Caki2 (cell line): ENCODE measurements around the gene NVL. TPM values are rescaled to one million over a fixed set of nuclear protein-coding genes. Genes with fewer than 3 reads are reported as not detected.
"Not testable (repeated sequence)": the region's sequence is repeated elsewhere in the genome, so short reads cannot be mapped to it uniquely, and the experiment has no call there.

Experiments used
- DNase-seq: peaks from one replicate; pipeline ENCODE4 v3.0.0-alpha.2; 2015; ENCODE audit warnings: low read depth
- in situ Hi-C: cut with HindIII; loops from 2 replicates; pipeline ENCODE4 v1.10.0; 2016; ENCODE audit warnings: low sequenced_read_pairs, low pct_unique_long_range_greater_than_20kb, mixed read lengths
- total RNA-seq: library from RNA; depleted of rRNA; stranded (reverse); fragments of >200 nt; shearing (Covaris generic); gene quantifications from 2 replicates; pipeline ENCODE4 v1.2.3, GENCODE V29; 2014; ENCODE audit warnings: low replicate concordance; rRNA removed

NVL gene
- 16.7 and 17.5 TPM in 2 replicates for total RNA-seq

GRCh38 chr1:224329842-224330753 lies at the start of gene NVL:
NVL (minus strand) TSS chr1:224330172; CDS start chr1:224330127, 45 bp downstream.
- in situ Hi-C loops, result no loop called here
- DNase-seq, result peak; percentile 92

GRCh38 chr1:224378855-224379631 lies 49.1 kb upstream of the NVL start:
- no peak for DNase-seq
- in situ Hi-C loops, result loop anchor here (10.0 kb wide), 1 partner anchor 46 kb away; no protein-coding TSS in a partner anchor

GRCh38 chr1:224377676-224378006 lies 47.7 kb upstream of the NVL start:
- DNase-seq, result peak; percentile 60
- in situ Hi-C loops, result loop anchor here (10.0 kb wide), 1 partner anchor 47 kb away; no protein-coding TSS in a partner anchor

GRCh38 chr1:224375059-224375458 lies 45.1 kb upstream of the NVL start:
- in situ Hi-C loops, result loop anchor here (10.0 kb wide), 1 partner anchor 50 kb away; no protein-coding TSS in a partner anchor
- DNase-seq, result no peak

- DNase-seq, result no peak
- in situ Hi-C loops, result loop anchor here (10.0 kb wide), 1 partner anchor 52 kb away; no protein-coding TSS in a partner anchor
Measured at GRCh38 chr1:224373008-224373590, 43.1 kb upstream of the NVL start.

GRCh38 chr1:224368409-224368808 lies 38.4 kb upstream of the NVL start:
- in situ Hi-C loops, result no loop called here
- no peak for DNase-seq

- no peak for DNase-seq
- in situ Hi-C loops, result no loop called here
Measured at GRCh38 chr1:224359207-224359606, 29.2 kb upstream of the NVL start.

- in situ Hi-C loops, result no loop called here
- no peak for DNase-seq
Measured at GRCh38 chr1:224358237-224358636, 28.3 kb upstream of the NVL start.

- no peak for DNase-seq
- in situ Hi-C loops, result no loop called here
Measured at GRCh38 chr1:224357626-224358124, 27.7 kb upstream of the NVL start.

- DNase-seq, result peak; percentile 91
- in situ Hi-C loops, result no loop called here
Measured at GRCh38 chr1:224356685-224357625, 27.0 kb upstream of the NVL start, which contains the start of gene CNIH4. CNIH4 (plus strand) TSS chr1:224356879; CDS start chr1:224356925, 46 bp downstream.

- in situ Hi-C loops, result no loop called here
- no peak for DNase-seq
Measured at GRCh38 chr1:224353975-224354925, 24.3 kb upstream of the NVL start.

GRCh38 chr1:224352436-224353085 lies 22.6 kb upstream of the NVL start:
- DNase-seq, in situ Hi-C loops: not testable (repeated sequence)

GRCh38 chr1:224349716-224350115 lies 19.7 kb upstream of the NVL start:
- DNase-seq, in situ Hi-C loops: not testable (repeated sequence)

GRCh38 chr1:224348137-224348536 lies 18.2 kb upstream of the NVL start:
- in situ Hi-C loops, result no loop called here
- DNase-seq, result no peak

GRCh38 chr1:224343679-224344078 lies 13.7 kb upstream of the NVL start:
- in situ Hi-C loops, result no loop called here
- DNase-seq, result peak; percentile 24
